Tracheal epithelial cell (primary cell): ENCODE results near the gene MLH1. TPM values are rescaled to one million over a fixed set of nuclear protein-coding genes. Genes with fewer than 3 reads are reported as not detected.

Experiments used
- total RNA-seq: library from RNA; depleted of rRNA; stranded (reverse); fragments of >200 nt; gene quantifications from 2 replicates; pipeline ENCODE4 v1.2.1, GENCODE V29; 2014

The MLH1 gene
- total RNA-seq, result 27.0 and 28.3 TPM in 2 replicates

DNA sequence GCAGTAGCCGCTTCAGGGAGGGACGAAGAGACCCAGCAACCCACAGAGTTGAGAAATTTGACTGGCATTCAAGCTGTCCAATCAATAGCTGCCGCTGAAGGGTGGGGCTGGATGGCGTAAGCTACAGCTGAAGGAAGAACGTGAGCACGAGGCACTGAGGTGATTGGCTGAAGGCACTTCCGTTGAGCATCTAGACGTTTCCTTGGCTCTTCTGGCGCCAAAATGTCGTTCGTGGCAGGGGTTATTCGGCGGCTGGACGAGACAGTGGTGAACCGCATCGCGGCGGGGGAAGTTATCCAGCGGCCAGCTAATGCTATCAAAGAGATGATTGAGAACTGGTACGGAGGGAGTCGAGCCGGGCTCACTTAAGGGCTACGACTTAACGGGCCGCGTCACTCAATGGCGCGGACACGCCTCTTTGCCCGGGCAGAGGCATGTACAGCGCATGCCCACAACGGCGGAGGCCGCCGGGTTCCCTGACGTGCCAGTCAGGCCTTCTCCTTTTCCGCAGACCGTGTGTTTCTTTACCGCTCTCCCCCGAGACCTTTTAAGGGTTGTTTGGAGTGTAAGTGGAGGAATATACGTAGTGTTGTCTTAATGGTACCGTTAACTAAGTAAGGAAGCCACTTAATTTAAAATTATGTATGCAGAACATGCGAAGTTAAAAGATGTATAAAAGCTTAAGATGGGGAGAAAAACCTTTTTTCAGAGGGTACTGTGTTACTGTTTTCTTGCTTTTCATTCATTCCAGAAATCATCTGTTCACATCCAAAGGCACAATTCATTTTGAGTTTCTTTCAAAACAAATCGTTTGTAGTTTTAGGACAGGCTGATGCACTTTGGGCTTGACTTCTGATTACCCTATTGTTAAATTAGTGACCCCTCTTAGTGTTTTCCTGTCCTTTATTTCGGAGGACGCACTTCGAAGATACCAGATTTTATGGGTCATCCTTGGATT, at the start of gene MLH1:
MLH1 (plus strand) TSS at position 193 of the 958 bp plus-strand sequence; CDS start at position 223, 30 bp downstream.

DNA sequence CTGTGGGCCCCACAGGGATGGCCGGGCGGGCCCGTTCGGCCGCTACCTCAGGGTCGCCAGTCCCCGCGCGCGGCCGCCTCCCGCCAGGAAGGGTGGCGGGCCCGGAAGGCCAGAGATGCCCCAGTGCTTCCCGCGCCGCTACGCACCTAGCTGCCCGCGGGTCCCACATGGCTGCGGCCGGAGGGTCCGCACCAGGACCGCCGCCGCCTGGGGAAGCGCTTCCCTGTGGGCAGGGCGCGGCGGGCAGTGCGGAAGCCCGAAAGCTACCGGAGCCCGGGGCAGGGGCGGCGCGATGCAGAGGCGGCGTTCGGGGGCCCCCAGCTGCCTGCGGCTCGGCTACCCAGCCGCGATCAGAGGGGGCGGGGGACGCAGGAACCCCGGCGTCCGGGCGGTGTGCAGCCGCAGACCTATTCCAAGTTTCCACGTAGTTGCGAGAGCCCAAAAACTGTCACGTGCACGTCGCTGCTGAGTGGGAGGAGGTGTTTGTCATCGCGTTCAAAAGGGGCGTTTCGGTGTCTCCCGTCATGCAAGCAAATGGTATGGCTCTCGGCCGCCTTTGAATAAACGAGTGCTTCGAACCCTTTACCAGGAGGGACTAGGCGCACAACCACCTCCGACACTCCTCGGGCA, 48.6 kb upstream of the MLH1 start, which contains the start of gene TRANK1:
TRANK1 (minus strand) TSS at position 414 of the 630 bp plus-strand sequence; CDS start at position 169, 245 bp downstream.

DNA sequence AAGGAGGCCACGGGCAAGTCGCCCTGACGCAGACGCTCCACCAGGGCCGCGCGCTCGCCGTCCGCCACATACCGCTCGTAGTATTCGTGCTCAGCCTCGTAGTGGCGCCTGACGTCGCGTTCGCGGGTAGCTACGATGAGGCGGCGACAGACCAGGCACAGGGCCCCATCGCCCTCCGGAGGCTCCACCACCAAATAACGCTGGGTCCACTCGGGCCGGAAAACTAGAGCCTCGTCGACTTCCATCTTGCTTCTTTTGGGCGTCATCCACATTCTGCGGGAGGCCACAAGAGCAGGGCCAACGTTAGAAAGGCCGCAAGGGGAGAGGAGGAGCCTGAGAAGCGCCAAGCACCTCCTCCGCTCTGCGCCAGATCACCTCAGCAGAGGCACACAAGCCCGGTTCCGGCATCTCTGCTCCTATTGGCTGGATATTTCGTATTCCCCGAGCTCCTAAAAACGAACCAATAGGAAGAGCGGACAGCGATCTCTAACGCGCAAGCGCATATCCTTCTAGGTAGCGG, 452 bp upstream of the MLH1 start, which contains the start of gene EPM2AIP1:
EPM2AIP1 (minus strand) TSS at position 326 of the 520 bp plus-strand sequence; CDS start at position 272, 54 bp downstream.

Other genes with a start within 250 kb of the MLH1 start
- gene DCLK3, start 229.0 kb upstream of the MLH1 start, total RNA-seq, result not detected in 2 replicates
- gene TRANK1, start 48.5 kb upstream of the MLH1 start, total RNA-seq, result 0.85 and 4.6 TPM in 2 replicates
- 3.0 and 4.8 TPM in 2 replicates for gene EPM2AIP1, start 387 bp upstream of the MLH1 start, total RNA-seq
- gene LRRFIP2, start 181.1 kb downstream of the MLH1 start, total RNA-seq, result 62.4 and 75.2 TPM in 2 replicates
- gene GOLGA4, start 249.8 kb downstream of the MLH1 start, total RNA-seq, result 68.7 and 93.6 TPM in 2 replicates